NB4 (cell line): ENCODE results near the gene MCF2.
A peak's percentile ranks its signal among the peaks of the same experiment; 100 is the strongest.

Experiments
- DNase-seq: peaks from one replicate; pipeline ENCODE4 v3.0.0; 2010; ENCODE audit warnings: low read depth
- H3K4me3 ChIP-seq: one replicate; pipeline ENCODE4 v1.5.1; 2011; ENCODE audit warnings: mild to moderate bottlenecking, low read depth, low read length, moderate library complexity
- CTCF ChIP-seq: IDR thresholded peaks from one replicate; pipeline ENCODE4 v1.5.1; 2012; ENCODE audit warnings: low read depth, low read length
- MAX ChIP-seq: IDR thresholded peaks from 2 replicates; pipeline ENCODE4 v1.6.1; 2011; ENCODE audit warnings: low read depth, low read length
- MYC ChIP-seq: IDR thresholded peaks from 2 replicates; pipeline ENCODE4 v1.6.1; 2011; ENCODE audit warnings: low read depth, low read length
- POLR2A ChIP-seq: IDR thresholded peaks from 2 replicates; pipeline ENCODE4 v1.6.1; 2011; ENCODE audit warnings: mild to moderate bottlenecking; ENCODE audit not compliant: insufficient read length; ENCODE audit errors: extremely low read depth

The MCF2 gene

GRCh38 chrX:139560221-139560620 is 147.7 kb downstream of the MCF2 start:
- TF ChIP-seq MAX (no peak), CTCF (no peak), POLR2A (no peak), MYC (no peak)
- no peak overlapping the region for H3K4me3 ChIP-seq
- no peak for DNase-seq

- peak; percentile 34 for TF ChIP-seq CTCF
- no peak for TF ChIP-seq MYC
- DNase-seq: peak; percentile 62
- H3K4me3 ChIP-seq: no peak overlapping the region
Observed at GRCh38 chrX:139559383-139560042, 148.5 kb downstream of the MCF2 start.

GRCh38 chrX:139554991-139555675 is 152.8 kb downstream of the MCF2 start:
- TF ChIP-seq CTCF: no peak
- TF ChIP-seq POLR2A: no peak
- TF ChIP-seq MAX: no peak
- TF ChIP-seq MYC: no peak
- no peak overlapping the region for H3K4me3 ChIP-seq
- no peak for DNase-seq

DNA sequence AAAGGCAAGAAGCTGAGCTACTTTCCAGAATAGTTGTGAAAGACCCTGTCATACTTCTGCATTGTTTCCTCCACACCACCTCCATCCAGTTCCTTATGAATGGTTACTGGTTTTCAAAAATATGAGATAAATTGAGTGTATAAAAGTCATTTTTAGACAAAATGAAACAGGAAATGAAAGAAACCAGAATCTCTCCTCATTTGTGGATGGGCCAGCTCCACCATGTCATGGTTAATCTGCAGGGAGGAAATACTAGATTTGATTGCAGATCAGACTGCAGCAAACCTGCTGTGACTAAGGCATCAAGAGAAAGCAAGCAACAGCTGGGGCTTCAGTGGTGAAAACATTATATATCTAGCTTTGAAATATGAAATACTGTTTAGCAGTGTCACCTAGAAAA is 153.6 kb downstream of the MCF2 start:
- TF ChIP-seq POLR2A (no peak), CTCF (no peak), MYC (no peak), MAX (no peak)
- no peak overlapping the region for H3K4me3 ChIP-seq
- DNase-seq: no peak

DNA sequence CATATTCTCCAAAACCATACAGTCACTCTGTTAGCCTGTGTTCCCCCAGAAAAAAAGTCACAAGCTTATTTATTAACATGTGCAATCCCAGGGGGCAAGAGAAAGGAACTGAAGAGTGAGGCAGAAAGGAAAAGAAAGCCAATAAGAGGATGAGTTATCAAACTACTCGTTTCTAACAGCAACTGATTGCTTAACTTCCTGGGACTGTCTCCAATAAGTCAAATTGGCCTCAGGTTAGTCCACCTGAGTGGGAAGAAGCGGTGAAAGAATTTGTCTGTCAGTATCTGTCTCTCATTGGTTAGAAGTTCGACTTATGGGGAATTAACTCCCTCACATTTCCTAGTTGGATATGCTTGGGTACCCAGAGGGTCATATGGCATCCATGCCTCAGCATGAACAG is 163.4 kb downstream of the MCF2 start:
- TF ChIP-seq MAX (no peak), POLR2A (no peak), MYC (no peak), CTCF (no peak)
- H3K4me3 ChIP-seq: no peak overlapping the region
- no peak for DNase-seq

- H3K4me3 ChIP-seq: no peak overlapping the region
- no peak for TF ChIP-seq MYC
- no peak for TF ChIP-seq CTCF
- TF ChIP-seq MAX: no peak
- no peak for TF ChIP-seq POLR2A
Observed at GRCh38 chrX:139543920-139544319, 164.0 kb downstream of the MCF2 start.

More at GRCh38 chrX:139543920-139544319, 164.0 kb downstream of the MCF2 start:
- DNase-seq: no peak
